T-helper 2 cell treated with Interferon-gamma antibody and Interleukin-4, amounts not matched to agents 5 μg/mL and 100 μg/mL, for 36 hours (primary cell): ENCODE measurements around the gene CMSS1.
"Not testable (repeated sequence)": the region's sequence is repeated elsewhere in the genome, so short reads cannot be mapped to it uniquely, and the experiment has no call there.

Experiments used
- DNase-seq: peaks from one replicate; pipeline ENCODE4 v3.0.0; 2021; ENCODE audit warnings: low spot score
- H3K27ac Mint-ChIP-seq: one replicate; pipeline ENCODE4 v1.8.0; 2021; ENCODE audit warnings: mild to moderate bottlenecking, mixed read lengths
- H3K27me3 Mint-ChIP-seq: one replicate; pipeline ENCODE4 v1.8.0; 2021; ENCODE audit warnings: low read depth, mixed read lengths
- H3K36me3 Mint-ChIP-seq: one replicate; pipeline ENCODE4 v1.8.0; 2021; ENCODE audit warnings: low read depth, mixed read lengths
- H3K4me1 Mint-ChIP-seq: one replicate; pipeline ENCODE4 v1.8.0; 2021; ENCODE audit warnings: low read depth, mixed read lengths
- H3K4me3 Mint-ChIP-seq: one replicate; pipeline ENCODE4 v1.8.0; 2022; ENCODE audit warnings: mild to moderate bottlenecking, moderate library complexity, mixed read lengths
- H3K9me3 Mint-ChIP-seq: one replicate; pipeline ENCODE4 v1.8.0; 2021; ENCODE audit warnings: mixed read lengths

CMSS1 gene

GRCh38 chr3:99834211-99834957 lies 16.7 kb downstream of the CMSS1 start:
- Mint-ChIP-seq H3K4me3 (no peak overlapping the region), H3K4me1 (peaks cover 12% of the 10 kb centered on the region), H3K36me3 (no peaks in the 10 kb centered on the region), H3K27me3 (no peaks in the 10 kb centered on the region), H3K27ac (no peak overlapping the region), H3K9me3 (no peaks in the 10 kb centered on the region)
- no peak for DNase-seq

GRCh38 chr3:99836681-99837080 lies 19.0 kb downstream of the CMSS1 start:
- Mint-ChIP-seq H3K27me3 (no peaks in the 10 kb centered on the region), H3K4me1 (peaks cover 7% of the 10 kb centered on the region), H3K36me3 (no peaks in the 10 kb centered on the region), H3K27ac (no peak overlapping the region), H3K4me3 (no peak overlapping the region), H3K9me3 (no peaks in the 10 kb centered on the region)
- DNase-seq = no peak

DNA sequence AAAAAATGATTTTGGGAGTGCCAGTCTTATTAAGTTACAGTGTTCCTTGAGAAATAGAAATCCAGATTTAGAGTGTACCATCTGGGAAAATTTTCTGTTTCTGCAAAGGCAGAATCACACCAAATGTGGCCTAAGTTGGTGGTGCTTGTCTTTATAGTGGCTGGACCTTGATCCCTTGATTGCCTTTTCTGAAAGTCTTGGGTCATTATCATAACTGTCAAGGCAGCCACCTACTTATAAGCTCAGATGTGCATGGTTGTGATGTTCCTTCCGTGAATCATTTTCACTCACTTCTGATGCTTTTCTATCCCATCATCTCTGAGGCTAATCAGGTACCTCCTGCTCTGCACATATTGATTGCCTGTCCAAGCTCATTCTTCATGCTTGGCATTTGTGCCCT lies 20.1 kb downstream of the CMSS1 start:
- Mint-ChIP-seq H3K9me3 (no peaks in the 10 kb centered on the region), H3K36me3 (no peaks in the 10 kb centered on the region), H3K27me3 (no peaks in the 10 kb centered on the region), H3K4me1 (peaks cover 7% of the 10 kb centered on the region), H3K4me3 (no peak overlapping the region), H3K27ac (no peak overlapping the region)
- DNase-seq = no peak

GRCh38 chr3:99838755-99839154 lies 21.1 kb downstream of the CMSS1 start:
- H3K27me3 Mint-ChIP-seq = no peaks in the 10 kb centered on the region
- no peak for DNase-seq
- no peaks in the 10 kb centered on the region for H3K36me3 Mint-ChIP-seq
- no peak overlapping the region for H3K4me3 Mint-ChIP-seq
- H3K27ac Mint-ChIP-seq = no peak overlapping the region
- H3K4me1 Mint-ChIP-seq = peaks cover 6% of the 10 kb centered on the region
- H3K9me3 Mint-ChIP-seq = no peaks in the 10 kb centered on the region

GRCh38 chr3:99839613-99840012 lies 22.0 kb downstream of the CMSS1 start:
- H3K9me3 Mint-ChIP-seq = no peaks in the 10 kb centered on the region
- H3K36me3 Mint-ChIP-seq = no peaks in the 10 kb centered on the region
- H3K27ac Mint-ChIP-seq = no peak overlapping the region
- no peaks in the 10 kb centered on the region for H3K27me3 Mint-ChIP-seq
- H3K4me3 Mint-ChIP-seq = no peak overlapping the region
- DNase-seq = no peak
- peaks cover 11% of the 10 kb centered on the region for H3K4me1 Mint-ChIP-seq

DNA sequence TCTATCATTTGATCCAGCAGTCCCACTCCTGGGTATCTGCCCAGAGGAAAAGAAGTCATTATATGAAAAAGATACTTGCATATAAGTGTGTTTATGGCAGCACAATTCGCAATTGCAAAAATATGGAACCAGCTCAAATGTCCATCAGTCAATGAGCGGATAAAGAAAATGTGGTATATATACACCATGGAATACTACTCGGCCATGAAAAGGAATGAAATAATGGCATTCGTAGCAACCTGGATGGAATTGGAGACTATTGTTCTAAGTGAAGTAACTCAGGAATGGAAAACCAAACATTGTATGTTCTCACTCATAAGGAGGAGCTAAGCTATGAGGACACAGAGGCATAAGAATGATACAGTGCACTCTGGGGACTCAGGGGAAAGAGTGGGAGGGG lies 24.3 kb downstream of the CMSS1 start:
- H3K27me3 Mint-ChIP-seq, H3K36me3 Mint-ChIP-seq, DNase-seq, H3K4me3 Mint-ChIP-seq, H3K9me3 Mint-ChIP-seq, H3K27ac Mint-ChIP-seq: not testable (repeated sequence)
- H3K4me1 Mint-ChIP-seq = peaks cover 26% of the 10 kb centered on the region

- Mint-ChIP-seq H3K36me3 (peaks cover 2% of the 10 kb centered on the region), H3K27me3 (no peaks in the 10 kb centered on the region), H3K27ac (no peak overlapping the region), H3K4me3 (no peak overlapping the region), H3K4me1 (peaks cover 28% of the 10 kb centered on the region), H3K9me3 (no peaks in the 10 kb centered on the region)
- no peak for DNase-seq
These were observed 25.3 kb downstream of the CMSS1 start for GRCh38 chr3:99842826-99843589.

- no peaks in the 10 kb centered on the region for H3K27me3 Mint-ChIP-seq
- no peak for DNase-seq
- H3K36me3 Mint-ChIP-seq = peaks cover 2% of the 10 kb centered on the region
- H3K9me3 Mint-ChIP-seq = no peaks in the 10 kb centered on the region
- no peak overlapping the region for H3K27ac Mint-ChIP-seq
- H3K4me3 Mint-ChIP-seq = no peak overlapping the region
- peaks cover 32% of the 10 kb centered on the region for H3K4me1 Mint-ChIP-seq
These were observed 26.1 kb downstream of the CMSS1 start for GRCh38 chr3:99843590-99844258.

- Mint-ChIP-seq H3K4me1 (peaks cover 32% of the 10 kb centered on the region), H3K27me3 (no peaks in the 10 kb centered on the region), H3K36me3 (peaks cover 2% of the 10 kb centered on the region), H3K4me3 (no peak overlapping the region), H3K9me3 (no peaks in the 10 kb centered on the region), H3K27ac (no peak overlapping the region)
- no peak for DNase-seq
These were observed 27.7 kb downstream of the CMSS1 start for GRCh38 chr3:99845331-99845730.

DNA sequence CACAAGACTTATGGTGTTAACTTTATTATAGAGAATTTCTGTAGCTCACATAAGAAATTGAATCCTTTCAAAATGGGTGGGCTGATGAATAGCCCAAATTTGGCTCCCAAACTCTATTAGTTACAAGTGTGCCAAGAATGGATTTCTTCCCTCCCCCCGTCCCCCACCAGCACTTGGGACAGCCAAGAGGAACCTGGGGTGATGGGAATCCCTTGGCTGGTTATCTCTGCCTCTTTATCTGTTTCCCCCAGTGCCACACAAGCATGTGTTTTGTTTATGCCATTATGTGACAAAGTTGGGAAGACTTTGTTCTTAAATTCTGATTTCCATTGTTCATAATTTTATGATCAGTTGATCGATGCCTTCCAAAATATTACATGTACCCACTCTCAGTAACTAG lies 28.3 kb downstream of the CMSS1 start:
- H3K36me3 Mint-ChIP-seq = peaks cover 2% of the 10 kb centered on the region
- no peak for DNase-seq
- no peak overlapping the region for H3K4me3 Mint-ChIP-seq
- no peaks in the 10 kb centered on the region for H3K9me3 Mint-ChIP-seq
- H3K4me1 Mint-ChIP-seq = peaks cover 32% of the 10 kb centered on the region
- no peaks in the 10 kb centered on the region for H3K27me3 Mint-ChIP-seq
- no peak overlapping the region for H3K27ac Mint-ChIP-seq

- no peak overlapping the region for H3K4me3 Mint-ChIP-seq
- peaks cover 32% of the 10 kb centered on the region for H3K4me1 Mint-ChIP-seq
- no peak overlapping the region for H3K27ac Mint-ChIP-seq
- no peak for DNase-seq
- no peaks in the 10 kb centered on the region for H3K27me3 Mint-ChIP-seq
- no peaks in the 10 kb centered on the region for H3K9me3 Mint-ChIP-seq
- peaks cover 4% of the 10 kb centered on the region for H3K36me3 Mint-ChIP-seq
These were observed 29.0 kb downstream of the CMSS1 start for GRCh38 chr3:99846477-99847160.

- H3K4me3 Mint-ChIP-seq = no peak overlapping the region
- DNase-seq = no peak
These were observed 30.8 kb downstream of the CMSS1 start for GRCh38 chr3:99848433-99848832.

DNA sequence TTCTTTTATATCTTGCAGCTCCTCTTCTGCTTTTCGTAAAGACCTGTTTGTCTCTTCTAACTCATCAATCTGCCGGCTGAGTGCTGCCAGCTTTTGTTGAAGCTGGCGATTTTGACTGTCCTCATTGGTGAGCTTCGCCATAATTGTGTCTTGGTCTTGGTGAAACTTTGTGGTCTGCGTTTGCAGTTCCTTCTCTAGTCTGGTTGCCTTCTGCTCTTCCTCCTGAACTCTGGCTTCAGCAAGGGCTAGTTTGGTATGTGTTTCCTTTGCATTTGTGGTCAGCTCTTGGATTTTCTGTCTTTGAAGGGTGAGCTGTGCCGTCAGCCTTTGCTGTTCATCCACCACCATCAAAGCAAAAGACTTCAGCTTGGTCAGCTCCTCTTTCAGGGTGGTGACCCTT lies 32.9 kb downstream of the CMSS1 start:
- no peak overlapping the region for H3K4me3 Mint-ChIP-seq
- no peak for DNase-seq
- no peaks in the 10 kb centered on the region for H3K27me3 Mint-ChIP-seq
- H3K4me1 Mint-ChIP-seq = peaks cover 25% of the 10 kb centered on the region
- H3K36me3 Mint-ChIP-seq = peaks cover 23% of the 10 kb centered on the region
- no peaks in the 10 kb centered on the region for H3K9me3 Mint-ChIP-seq
- no peak overlapping the region for H3K27ac Mint-ChIP-seq

More at GRCh38 chr3:99848433-99848832, 30.8 kb downstream of the CMSS1 start:
- no peaks in the 10 kb centered on the region for H3K9me3 Mint-ChIP-seq
- H3K36me3 Mint-ChIP-seq = peaks cover 12% of the 10 kb centered on the region
- no peaks in the 10 kb centered on the region for H3K27me3 Mint-ChIP-seq
- H3K27ac Mint-ChIP-seq = no peak overlapping the region
- peaks cover 28% of the 10 kb centered on the region for H3K4me1 Mint-ChIP-seq

- no peak overlapping the region for H3K27ac Mint-ChIP-seq
- DNase-seq = no peak
- H3K27me3 Mint-ChIP-seq = no peaks in the 10 kb centered on the region
- no peaks in the 10 kb centered on the region for H3K9me3 Mint-ChIP-seq
- H3K4me1 Mint-ChIP-seq = peaks cover 30% of the 10 kb centered on the region
- H3K4me3 Mint-ChIP-seq = no peak overlapping the region
- peaks cover 25% of the 10 kb centered on the region for H3K36me3 Mint-ChIP-seq
These were observed 34.3 kb downstream of the CMSS1 start for GRCh38 chr3:99851955-99852354.
